GM10847 (cell line): ENCODE measurements around the gene FBXO42.

ENCODE experiments used
- POLR2A ChIP-seq: IDR thresholded peaks from 2 replicates; pipeline ENCODE4 v1.6.1; 2011; ENCODE audit not compliant: insufficient read length; ENCODE audit errors: extremely low read depth

FBXO42 gene

GRCh38 chr1:16208270-16208987 is 143.9 kb downstream of the FBXO42 start:
- no peak for TF ChIP-seq POLR2A

- no peak for TF ChIP-seq POLR2A
Measured at GRCh38 chr1:16207318-16208269, 144.7 kb downstream of the FBXO42 start.

GRCh38 chr1:16206547-16207317 is 145.5 kb downstream of the FBXO42 start:
- TF ChIP-seq POLR2A: peak; percentile 47

- TF ChIP-seq POLR2A: no peak
Measured at GRCh38 chr1:16205891-16206546, 146.3 kb downstream of the FBXO42 start.

DNA sequence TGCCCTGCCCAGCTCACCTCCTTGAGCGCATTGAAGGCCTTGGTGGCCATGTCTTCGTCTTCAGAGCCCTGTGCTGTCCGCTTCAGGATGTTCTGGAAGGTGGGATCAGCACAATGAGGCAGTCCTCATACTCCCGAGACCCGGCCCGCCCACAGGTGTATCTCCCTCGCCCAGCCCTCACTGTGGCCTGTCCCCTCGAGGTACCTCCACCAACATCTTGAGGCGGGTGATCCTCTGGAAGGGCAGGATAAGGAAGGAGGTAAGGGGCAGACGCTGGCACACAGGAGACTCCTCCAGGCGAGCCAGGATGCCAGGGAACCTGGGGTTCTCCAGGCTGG is 147.0 kb downstream of the FBXO42 start:
- TF ChIP-seq POLR2A: no peak

DNA sequence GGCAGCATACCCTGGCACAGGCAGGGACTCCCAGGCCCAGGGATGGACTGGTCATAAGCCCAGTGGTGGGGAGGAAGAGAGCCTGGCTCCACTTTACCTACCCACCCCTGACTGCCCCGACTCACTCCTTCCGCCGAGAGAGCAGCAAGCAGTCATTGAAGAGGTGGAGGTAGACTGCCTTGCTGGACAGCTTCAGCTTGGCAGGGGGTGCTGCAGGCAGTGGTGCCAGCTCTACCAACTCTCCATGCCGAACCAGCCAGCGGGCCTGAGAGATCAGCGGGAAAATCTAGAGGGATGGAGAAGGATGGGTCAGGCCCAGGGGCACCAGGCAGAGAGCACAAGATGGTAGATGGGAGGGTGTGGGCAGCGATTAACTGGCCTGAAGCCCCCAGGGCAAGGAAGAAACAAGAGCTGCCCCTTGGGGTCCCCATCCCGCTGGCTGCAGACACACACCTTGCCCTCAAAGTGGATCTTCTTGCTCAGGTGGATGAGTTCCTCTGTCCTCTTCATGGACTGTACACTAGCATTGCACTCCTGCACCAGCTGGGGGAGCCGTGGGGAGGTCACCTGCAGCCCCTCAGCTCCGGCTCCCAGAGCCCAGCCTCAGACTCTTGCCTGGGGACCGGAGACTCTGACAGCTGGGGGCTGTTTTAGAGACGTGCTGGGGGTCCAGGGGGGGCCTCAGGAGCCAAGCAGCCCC is 147.5 kb downstream of the FBXO42 start:
- TF ChIP-seq POLR2A: no peak

- TF ChIP-seq POLR2A: no peak
Measured at GRCh38 chr1:16204216-16204615, 148.1 kb downstream of the FBXO42 start.

GRCh38 chr1:16203550-16203949 is 148.7 kb downstream of the FBXO42 start:
- no peak for TF ChIP-seq POLR2A

GRCh38 chr1:16202281-16203210 is 149.7 kb downstream of the FBXO42 start:
- TF ChIP-seq POLR2A: no peak

DNA sequence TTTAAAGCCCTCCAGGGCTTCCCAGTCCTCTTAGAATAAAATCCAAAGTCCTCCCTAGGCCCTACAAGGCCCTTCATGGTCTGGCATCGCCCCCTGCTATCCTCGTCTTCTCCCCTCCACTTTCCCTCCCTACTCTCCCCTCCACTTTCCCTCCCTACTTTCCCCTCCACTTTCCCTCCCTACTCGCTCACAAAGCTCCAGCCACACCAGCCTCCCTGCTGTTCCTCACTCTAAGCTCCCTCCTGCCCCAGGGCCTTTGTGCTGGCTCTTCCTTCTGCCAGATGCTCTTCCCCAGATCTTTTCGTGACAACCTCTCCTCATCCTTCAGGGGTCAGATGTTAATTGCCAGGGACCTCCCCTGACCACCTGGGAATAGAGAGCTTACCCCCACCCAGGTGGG is 152.6 kb downstream of the FBXO42 start:
- no peak for TF ChIP-seq POLR2A

GRCh38 chr1:16199157-16199501 is 153.2 kb downstream of the FBXO42 start:
- no peak for TF ChIP-seq POLR2A

- no peak for TF ChIP-seq POLR2A
Measured at GRCh38 chr1:16198444-16199156, 153.7 kb downstream of the FBXO42 start.

- no peak for TF ChIP-seq POLR2A
Measured at GRCh38 chr1:16196874-16197273, 155.4 kb downstream of the FBXO42 start.
